PC-9 (cell line): ENCODE measurements around the gene TMEM164. TPM values are rescaled to one million over a fixed set of nuclear protein-coding genes. Genes with fewer than 3 reads are reported as not detected.

ENCODE experiments used
- BruUV-seq: library from RNA; stranded (reverse); fragments of 400-500 nt; replicated peaks from 2 replicates; lab custom pipeline; 2021; lab: Mats Ljungman, UMichigan
- CTCF ChIA-PET: fragments of 300-600 bp; sonication (Branson Sonifier 250); formaldehyde crosslinking; loops from one replicate; lab custom pipeline; 2022; ENCODE audit warnings: antibody characterized with exemption; lab: Charles Lee
- POLR2A ChIA-PET: fragments of 300-600 bp; sonication (Branson Sonifier 250); formaldehyde crosslinking; loops from one replicate; lab custom pipeline; 2022; ENCODE audit warnings: antibody characterized with exemption; ENCODE audit not compliant: unreplicated experiment; lab: Charles Lee
- DNase-seq, 2 experiments: peaks; one replicate each; pipeline versions ENCODE4 v3.0.0 to v3.0.0-alpha.2; 2015 to 2022; ENCODE audit warnings: mixed read lengths in 1 of 2
- H2AFZ ChIP-seq: fragments of 200-600 bp; sonication (generic); 2 replicates; pipeline ENCODE4 v1.8.1; 2017; ENCODE audit warnings: antibody characterized with exemption
- H3F3A ChIP-seq: fragments of 200-600 bp; sonication (generic); 2 replicates; pipeline ENCODE4 v1.8.1; 2017; ENCODE audit warnings: antibody characterized with exemption, mild to moderate bottlenecking, low read depth; ENCODE audit not compliant: insufficient read depth
- H3K27ac ChIP-seq: fragments of 200-600 bp; sonication (generic); 2 replicates; pipeline ENCODE4 v1.6.1; 2016; ENCODE audit warnings: mixed run types
- H3K27me3 ChIP-seq: fragments of 200-600 bp; sonication (generic); 2 replicates; pipeline ENCODE4 v1.6.1; 2016; ENCODE audit warnings: low read depth, mixed run types; ENCODE audit not compliant: insufficient read depth
- H3K36me3 ChIP-seq: fragments of 200-600 bp; sonication (generic); 2 replicates; pipeline ENCODE4 v1.6.1; 2016; ENCODE audit warnings: low read depth, mixed run types
- H3K4me1 ChIP-seq: fragments of 200-600 bp; sonication (generic); replicated peaks from 2 replicates; pipeline ENCODE4 v1.6.1; 2016; ENCODE audit warnings: mixed run types; ENCODE audit not compliant: insufficient read depth
- H3K4me2 ChIP-seq: fragments of 200-600 bp; sonication (generic); 2 replicates; pipeline ENCODE4 v1.6.1; 2017; ENCODE audit warnings: mixed run types
- H3K4me3 ChIP-seq: fragments of 200-600 bp; sonication (generic); 2 replicates; pipeline ENCODE4 v1.6.1; 2016; ENCODE audit warnings: mixed run types
- H3K79me2 ChIP-seq: fragments of 200-600 bp; sonication (generic); 2 replicates; pipeline ENCODE4 v1.6.1; 2017; ENCODE audit warnings: low read depth, mixed run types
- H3K9me2 ChIP-seq: fragments of 200-600 bp; sonication (generic); 2 replicates; pipeline ENCODE4 v1.8.1; 2017; ENCODE audit warnings: mild to moderate bottlenecking; ENCODE audit not compliant: insufficient read depth
- H3K9me3 ChIP-seq: fragments of 200-600 bp; sonication (generic); 2 replicates; pipeline ENCODE4 v1.8.1; 2016; ENCODE audit warnings: low read depth; ENCODE audit not compliant: insufficient read depth
- H4K20me1 ChIP-seq: fragments of 200-600 bp; sonication (generic); 2 replicates; pipeline ENCODE4 v1.8.1; 2017; ENCODE audit not compliant: insufficient read depth
- CTCF ChIP-seq: fragments of 200-600 bp; sonication (generic); conservative IDR thresholded peaks from 2 replicates; pipeline ENCODE4 v1.6.1; 2017; ENCODE audit warnings: mixed run types, antibody characterized with exemption, mild to moderate bottlenecking, moderate library complexity
- EZH2 ChIP-seq: fragments of 200-600 bp; sonication (generic); IDR thresholded peaks from 2 replicates; pipeline ENCODE4 v1.8.0; 2017; ENCODE audit warnings: antibody characterized with exemption, low read depth
- intact Hi-C: fragments of 100-400 bp; cut with micrococcal nuclease; formaldehyde crosslinking; loops from one replicate; pipeline ENCODE4 v1.10.0; 2022; ENCODE audit not compliant: unreplicated experiment
- total RNA-seq: library from RNA; stranded (reverse); gene quantifications from 2 replicates; pipeline ENCODE4 v1.2.3, GENCODE V29; 2021

The TMEM164 gene
- total RNA-seq, 1 experiment from 2014 or later: 44.5 TPM

- intact Hi-C loops: no loop called here
- no peak for DNase-seq
- Histone ChIP-seq H3K27ac (no peak overlapping the region), H3K4me1 (no peaks in the 10 kb centered on the region), H3K79me2 (peaks cover 18% of the 10 kb centered on the region; the same call in 1 of the 2 replicates), H3K36me3 (no peaks in the 10 kb centered on the region; the same call in 1 of the 2 replicates), H3K4me3 (no peak overlapping the region), H3K9me2 (no peaks in the 10 kb centered on the region), H4K20me1 (no peaks in the 10 kb centered on the region), H3K9me3 (no peaks in the 10 kb centered on the region), H3K4me2 (no peak overlapping the region), H2AFZ (no peak overlapping the region), H3F3A (no peaks in the 10 kb centered on the region), H3K27me3 (no peaks in the 10 kb centered on the region)
- BruUV-seq: no TSS peak
- CTCF ChIA-PET: no interaction called here
- TF ChIP-seq EZH2 (no peak), CTCF (no peak)
- POLR2A ChIA-PET: interaction anchor here (0.8 kb wide), 1 partner anchor 21 kb away, joined by 4 read pairs; no protein-coding TSS in a partner anchor
Measured at GRCh38 chrX:110053453-110053852, 50.5 kb downstream of the TMEM164 start.

GRCh38 chrX:110055616-110056015 is 52.7 kb downstream of the TMEM164 start:
- intact Hi-C loops: no loop called here
- H3K4me2 ChIP-seq: no peak overlapping the region
- no peaks in the 10 kb centered on the region; the same call in 1 of the 2 replicates for H3K36me3 ChIP-seq
- no peaks in the 10 kb centered on the region for H4K20me1 ChIP-seq
- POLR2A ChIA-PET: no interaction called here
- H3K9me3 ChIP-seq: no peaks in the 10 kb centered on the region
- DNase-seq: no peak
- TF ChIP-seq EZH2: no peak
- TF ChIP-seq CTCF: no peak
- no peak overlapping the region for H3K27ac ChIP-seq
- no peak overlapping the region for H2AFZ ChIP-seq
- no peaks in the 10 kb centered on the region for H3F3A ChIP-seq
- CTCF ChIA-PET: no interaction called here
- H3K4me1 ChIP-seq: no peaks in the 10 kb centered on the region
- no TSS peak for BruUV-seq
- H3K9me2 ChIP-seq: no peaks in the 10 kb centered on the region
- no peak overlapping the region for H3K4me3 ChIP-seq
- H3K27me3 ChIP-seq: no peaks in the 10 kb centered on the region
- H3K79me2 ChIP-seq: peaks cover 27% of the 10 kb centered on the region; the same call in 1 of the 2 replicates

- Histone ChIP-seq H3K27ac (no peak overlapping the region), H4K20me1 (no peaks in the 10 kb centered on the region), H3K4me1 (no peaks in the 10 kb centered on the region), H3K9me3 (no peaks in the 10 kb centered on the region), H3K4me2 (no peak overlapping the region), H3K27me3 (no peaks in the 10 kb centered on the region), H2AFZ (no peak overlapping the region), H3K79me2 (peaks cover 27% of the 10 kb centered on the region; the same call in 1 of the 2 replicates), H3F3A (no peaks in the 10 kb centered on the region), H3K4me3 (no peak overlapping the region), H3K9me2 (no peaks in the 10 kb centered on the region), H3K36me3 (no peaks in the 10 kb centered on the region; the same call in 1 of the 2 replicates)
- CTCF ChIA-PET: no interaction called here
- TF ChIP-seq EZH2: no peak
- TF ChIP-seq CTCF: no peak
- POLR2A ChIA-PET: no interaction called here
- intact Hi-C loops: no loop called here
- BruUV-seq: no TSS peak
- DNase-seq: no peak
Measured at GRCh38 chrX:110056419-110056818, 53.5 kb downstream of the TMEM164 start.
